Type B pancreatic cell (in vitro differentiated cells): ENCODE results near the gene TAF1D. TPM values are rescaled to one million over a fixed set of nuclear protein-coding genes. Genes with fewer than 3 reads are reported as not detected.
A peak's percentile ranks its signal among the peaks of the same experiment; 100 is the strongest.

ENCODE experiments used
- DNase-seq: peaks from one replicate; pipeline ENCODE4 v3.0.0; 2021; ENCODE audit warnings: mixed read lengths; ENCODE audit not compliant: unreplicated experiment; ENCODE audit errors: extremely low spot score
- H3K27ac Mint-ChIP-seq: 2 replicates; pipeline ENCODE4 v1.8.0; 2021; ENCODE audit warnings: mild to moderate bottlenecking, mixed read lengths
- H3K27me3 Mint-ChIP-seq: 2 replicates; pipeline ENCODE4 v1.8.0; 2021; ENCODE audit warnings: mixed read lengths
- H3K36me3 Mint-ChIP-seq: 2 replicates; pipeline ENCODE4 v1.8.0; 2021; ENCODE audit warnings: mixed read lengths
- H3K4me1 Mint-ChIP-seq: one replicate; pipeline ENCODE4 v1.8.0; 2021; ENCODE audit warnings: mixed read lengths; ENCODE audit not compliant: unreplicated experiment
- H3K4me3 Mint-ChIP-seq: 2 replicates; pipeline ENCODE4 v1.8.0; 2021; ENCODE audit warnings: mild to moderate bottlenecking, mixed read lengths
- H3K9me3 Mint-ChIP-seq: 2 replicates; pipeline ENCODE4 v1.8.0; 2021; ENCODE audit warnings: mixed read lengths
- CTCF ChIP-seq: fragments of 200-600 bp; sonication (generic); conservative IDR thresholded peaks from 2 replicates; pipeline ENCODE4 v1.5.0; 2021; ENCODE audit warnings: antibody characterized with exemption, mild to moderate bottlenecking
- microRNA-seq: library from miRNA; unstranded; fragments of <30 nt; microRNA quantifications from one replicate; pipeline ENCODE4, GENCODE V29; 2020
- total RNA-seq: library from RNA; stranded (reverse); gene quantifications from 2 replicates; pipeline ENCODE4 v1.2.1, GENCODE V29; 2021; ENCODE audit warnings: low replicate concordance

The TAF1D gene
- total RNA-seq, 1 donor from 2014 or later = 143 TPM

GRCh38 chr11:93686812-93687211 is 54.5 kb downstream of the TAF1D start:
- H3K36me3 Mint-ChIP-seq = peaks cover 61% of the 10 kb centered on the region
- no peak for DNase-seq
- H3K4me1 Mint-ChIP-seq = no peaks in the 10 kb centered on the region
- no peak overlapping the region for H3K4me3 Mint-ChIP-seq
- H3K9me3 Mint-ChIP-seq = no peaks in the 10 kb centered on the region
- no peaks in the 10 kb centered on the region for H3K27me3 Mint-ChIP-seq
- no peak for TF ChIP-seq CTCF
- H3K27ac Mint-ChIP-seq = no peak overlapping the region

GRCh38 chr11:93686226-93686625 is 55.1 kb downstream of the TAF1D start:
- no peak for DNase-seq
- Mint-ChIP-seq H3K4me3 (no peak overlapping the region), H3K36me3 (peaks cover 60% of the 10 kb centered on the region), H3K4me1 (no peaks in the 10 kb centered on the region), H3K27me3 (no peaks in the 10 kb centered on the region), H3K9me3 (no peaks in the 10 kb centered on the region), H3K27ac (no peak overlapping the region)
- no peak for TF ChIP-seq CTCF

Small RNA genes lying within 50 kb of the gene (microRNA-seq; reads per million reads assigned to microRNA genes)
- gene MIR1304 = 7.7 reads per million, percentile 29 among the genes with 10 or more reads in this experiment

Other genes with a start within 250 kb of the TAF1D start
- 18.2 and 28.3 TPM in 2 replicates for gene SMCO4, start 198.1 kb downstream of the TAF1D start, total RNA-seq
- gene CEP295, start 79.8 kb downstream of the TAF1D start, total RNA-seq = 12.1 and 19.2 TPM in 2 replicates
- 25.6 and 29.9 TPM in 2 replicates for gene C11orf54, start 177 bp upstream of the TAF1D start, total RNA-seq
- 49.8 and 53.3 TPM in 2 replicates for gene MED17, start 42.8 kb upstream of the TAF1D start, total RNA-seq
- gene VSTM5, start 109.1 kb upstream of the TAF1D start, total RNA-seq = 0.24 TPM in 1 of 2 replicates, not detected in the other